Omental fat pad (tissue), 4 donors: ENCODE data around the gene SRI. TPM values are rescaled to one million over a fixed set of nuclear protein-coding genes. Genes with fewer than 3 reads are reported as not detected.

Source experiments
- ATAC-seq: fragments of 150-250 bp; one replicate; pipeline ENCODE4 v1.9.1; 2016; ENCODE audit warnings: mild to moderate bottlenecking, moderate library complexity; ENCODE audit not compliant: low FRiP score
- DNase-seq: peaks from one replicate; pipeline ENCODE4 v3.0.0-alpha.2; 2019; ENCODE audit warnings: low spot score
- CTCF ChIP-seq, 3 donors: fragments of 450-650 bp; IDR thresholded peaks; one replicate each; pipeline ENCODE4 v1.5.1; 2016 to 2017; ENCODE audit warnings: antibody characterized with exemption in 3 of 3, mild to moderate bottlenecking in 3 of 3, moderate library complexity in 2 of 3
- total RNA-seq, 4 donors: library from RNA; depleted of rRNA; stranded (reverse); fragments of >200 nt; gene quantifications; one replicate each; pipeline ENCODE4 v1.1.0, GENCODE V29; 2016

SRI gene
- total RNA-seq, 4 donors from 2014 or later: 67.5 to 102 (median 73.1) TPM

DNA sequence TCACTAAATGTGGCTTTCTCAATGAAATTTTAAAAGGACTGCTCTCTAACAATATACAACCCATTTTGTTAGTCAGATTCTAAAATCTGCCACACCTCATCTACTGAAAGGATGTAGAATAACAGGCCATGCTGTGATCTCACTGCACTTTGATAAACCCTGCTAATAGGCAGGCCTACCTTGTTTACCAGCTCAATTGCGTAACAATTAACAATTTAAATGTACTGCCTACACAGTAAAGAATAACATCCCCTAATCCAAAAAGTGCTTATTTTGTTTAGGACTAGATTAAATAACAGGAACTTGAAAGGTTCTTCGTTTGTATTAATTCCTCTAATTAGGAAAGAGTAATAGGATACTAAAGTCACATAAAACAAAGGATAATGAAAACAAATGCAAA, 4.5 kb downstream of the SRI start:
- DNase-seq (no peak), ATAC-seq (no peak)
- TF ChIP-seq CTCF (IDR thresholded peaks at IDR 0.05): no peak

GRCh38 chr7:88214456-88214855, 5.4 kb downstream of the SRI start:
- DNase-seq: no peak
- no peak for TF ChIP-seq CTCF (IDR thresholded peaks at IDR 0.05)

DNA sequence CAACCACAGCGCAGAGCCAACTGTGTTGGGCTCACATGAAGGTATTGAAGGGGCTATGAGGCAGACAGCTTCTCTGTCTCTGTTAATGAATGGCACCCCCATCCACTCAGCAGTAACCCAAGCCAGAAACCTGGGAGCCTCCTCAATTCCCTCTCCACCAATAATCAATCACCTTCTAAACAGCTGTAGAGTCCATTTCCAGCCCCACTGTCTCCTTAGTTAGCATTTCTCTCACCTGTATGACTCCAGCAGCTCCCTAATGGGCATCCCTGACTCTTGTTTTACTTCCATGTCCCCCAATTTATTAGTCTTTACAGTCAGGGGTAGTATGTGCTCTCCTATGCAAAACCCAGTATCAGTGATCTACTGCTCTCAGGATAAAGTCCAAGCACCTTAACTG, 6.9 kb downstream of the SRI start:
- ATAC-seq: no peak
- TF ChIP-seq CTCF (IDR thresholded peaks at IDR 0.05): no peak

More at GRCh38 chr7:88214456-88214855, 5.4 kb downstream of the SRI start:
- no peak for ATAC-seq

GRCh38 chr7:88208521-88208920, 11.3 kb downstream of the SRI start:
- ATAC-seq (no peak), DNase-seq (no peak)
- no peak for TF ChIP-seq CTCF (IDR thresholded peaks at IDR 0.05)

More for the DNA sequence above, 6.9 kb downstream of the SRI start:
- DNase-seq: no peak

DNA sequence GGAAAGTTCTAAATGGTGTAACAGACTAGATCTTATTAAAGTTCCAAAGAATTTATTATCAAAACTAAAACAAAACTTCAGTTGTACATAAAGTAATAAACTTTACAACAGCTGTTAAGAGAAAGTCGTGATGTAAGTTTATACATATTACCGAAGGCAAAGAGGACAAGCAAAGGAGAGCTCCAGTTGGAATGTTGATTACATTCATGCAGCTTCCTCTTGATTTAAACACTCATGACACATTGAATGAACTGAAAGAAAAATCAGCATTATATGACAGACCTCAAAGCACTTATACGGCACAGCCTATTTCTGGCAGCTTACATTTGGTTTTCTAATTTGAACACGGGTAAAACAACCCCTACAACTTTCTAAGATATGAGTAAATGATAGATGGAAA, 13.6 kb downstream of the SRI start:
- DNase-seq (no peak), ATAC-seq (no peak)
- TF ChIP-seq CTCF (IDR thresholded peaks at IDR 0.05): no peak

DNA sequence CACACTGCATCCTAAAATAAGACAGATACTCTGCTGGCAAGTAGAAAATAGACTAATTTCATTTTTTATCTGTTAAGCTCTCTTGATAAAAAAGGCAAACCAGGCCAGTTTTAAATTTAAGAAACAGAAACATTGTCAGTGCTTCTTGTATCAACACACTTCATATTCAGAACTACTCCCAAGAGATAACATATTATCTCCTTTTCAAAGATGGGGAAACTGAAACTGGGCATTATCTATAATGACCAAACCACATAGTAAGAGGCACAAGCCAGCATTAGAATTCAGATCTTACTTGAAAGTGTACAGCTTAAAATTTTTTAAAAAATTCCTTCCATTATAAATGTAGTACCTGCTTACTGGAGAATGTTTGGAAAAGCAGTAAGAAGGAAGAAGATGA, 14.7 kb downstream of the SRI start:
- DNase-seq (no peak), ATAC-seq (no peak)
- no peak for TF ChIP-seq CTCF (IDR thresholded peaks at IDR 0.05)

DNA sequence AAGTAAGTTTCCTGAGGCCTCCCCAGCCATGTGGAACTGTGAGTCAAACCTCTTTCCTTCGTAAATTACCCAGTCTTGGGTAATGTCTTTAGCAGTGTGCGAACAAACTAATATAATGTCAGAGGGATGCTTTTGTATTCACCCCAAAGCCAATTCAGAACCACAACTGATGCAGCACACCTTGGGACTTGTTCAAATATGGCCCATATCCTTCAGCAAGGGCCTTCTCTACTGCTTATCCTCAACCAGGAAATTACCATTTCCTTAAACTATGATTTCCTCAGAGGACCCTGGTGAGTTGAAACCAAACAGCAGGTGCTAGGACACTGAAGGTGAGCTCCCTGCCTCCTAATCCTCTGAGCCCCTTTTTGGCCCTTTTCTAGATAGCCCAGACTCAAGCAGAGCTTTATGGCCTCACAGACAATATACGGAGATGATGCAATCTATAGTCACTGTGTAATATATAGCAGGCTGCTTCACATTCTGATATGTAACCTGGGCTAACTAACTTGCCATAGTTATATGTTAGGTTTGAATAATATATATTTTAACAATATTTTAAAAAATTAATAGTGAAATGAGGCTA, 15.2 kb downstream of the SRI start:
- TF ChIP-seq CTCF (IDR thresholded peaks at IDR 0.05): no peak
- ATAC-seq (no peak), DNase-seq (no peak)
